Gastroesophageal sphincter (tissue), 3 donors: ENCODE measurements around the gene ABI1.

ENCODE experiments used
- CTCF ChIP-seq, 4 experiments: fragments of 200-600 bp in 2 of 4; fragments of 450-650 bp in 2 of 4; sonication (generic) in 1 of 4; IDR thresholded peaks; one replicate each; pipeline ENCODE4 v1.5.1; 2017 to 2019; ENCODE audit warnings: antibody characterized with exemption in 4 of 4, mild to moderate bottlenecking in 2 of 4, moderate library complexity in 2 of 4
- EP300 ChIP-seq: sonication (generic); formaldehyde crosslinking; IDR thresholded peaks from one replicate; pipeline ENCODE4 v1.6.1; 2017; ENCODE audit warnings: antibody characterized with exemption, mild to moderate bottlenecking
- POLR2A ChIP-seq, 2 donors: fragments of 450-650 bp; IDR thresholded peaks; one replicate each; pipeline ENCODE4 v1.6.1; 2017; ENCODE audit warnings: antibody characterized with exemption in 2 of 2, mild to moderate bottlenecking in 2 of 2, moderate library complexity in 1 of 2
- POLR2AphosphoS5 ChIP-seq: sonication (generic); formaldehyde crosslinking; IDR thresholded peaks from one replicate; pipeline ENCODE4 v1.6.1; 2017; ENCODE audit warnings: antibody characterized with exemption

DNA sequence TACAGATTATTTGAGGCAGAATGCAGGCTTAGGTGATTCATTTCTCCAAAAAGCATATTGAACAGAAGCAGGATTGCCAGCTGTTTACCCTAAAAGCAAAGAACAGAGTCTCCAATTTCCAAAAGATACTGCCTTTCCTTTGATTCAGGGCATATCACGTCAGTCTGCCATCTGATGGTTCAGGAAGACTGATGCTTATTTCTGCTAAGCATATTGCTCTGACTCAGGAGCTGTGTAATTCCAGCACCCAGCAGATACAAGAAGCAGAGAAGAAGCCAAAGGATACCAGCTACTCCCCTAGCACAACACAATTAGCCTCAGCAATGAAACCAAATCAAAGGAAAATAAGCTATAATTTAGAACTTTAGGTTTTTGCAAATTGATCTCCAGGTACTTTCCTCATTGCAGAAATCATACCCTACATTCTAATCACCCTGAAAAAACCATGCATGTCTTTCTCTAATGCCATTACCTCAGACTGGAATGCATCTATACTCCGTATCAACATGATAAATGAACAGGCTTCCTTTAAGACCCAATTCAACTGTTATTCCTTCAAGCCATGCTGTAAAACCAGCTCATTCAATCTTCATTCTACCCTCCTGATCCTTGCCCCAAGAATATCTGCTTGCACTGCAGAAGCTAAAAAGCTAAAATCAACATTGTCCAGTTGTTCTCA is 55.1 kb downstream of the ABI1 start:
- TF ChIP-seq EP300 (no peak), CTCF (IDR thresholded peaks at IDR 0.05) (no peak), POLR2A (IDR thresholded peaks at IDR 0.05) (no peak), POLR2AphosphoS5 (no peak)
